GM19467 (cell line): ENCODE measurements around the gene EML6.

ENCODE experiments used
- ATAC-seq: cut with Tn5 transposase; IDR thresholded peaks from one replicate; pipeline ENCODE4 v1.9.1; 2021; ENCODE audit warnings: mild to moderate bottlenecking, moderate library complexity; ENCODE audit not compliant: unreplicated experiment

EML6 gene

GRCh38 chr2:54750040-54750439 lies 26.6 kb downstream of the EML6 start:
- ATAC-seq = no peak

GRCh38 chr2:54752439-54752838 lies 29.0 kb downstream of the EML6 start:
- ATAC-seq = no peak

- ATAC-seq = peak; percentile 61
Measured at GRCh38 chr2:54755641-54756326, 32.3 kb downstream of the EML6 start.

DNA sequence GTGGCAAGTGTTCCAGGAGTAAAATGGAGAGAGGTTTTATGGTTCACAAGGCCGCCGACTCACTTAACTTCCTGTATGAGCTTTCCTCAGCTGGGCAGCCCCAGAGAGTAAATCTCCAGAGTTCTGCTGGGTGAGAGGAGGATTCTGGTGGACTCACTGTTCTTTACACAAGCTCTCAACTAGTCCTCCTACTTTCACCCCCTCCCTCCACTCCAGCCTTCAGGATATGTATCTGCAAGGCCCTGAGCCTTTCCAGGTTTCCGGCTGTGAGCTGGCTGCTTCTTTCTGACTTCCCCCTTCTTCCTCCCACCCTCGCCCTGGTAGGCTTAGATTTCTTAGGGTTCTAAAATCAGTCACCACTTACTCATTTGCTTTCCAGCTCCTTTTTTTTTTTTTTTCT lies 34.0 kb downstream of the EML6 start:
- no peak for ATAC-seq

GRCh38 chr2:54758951-54759350 lies 35.5 kb downstream of the EML6 start:
- ATAC-seq = no peak

DNA sequence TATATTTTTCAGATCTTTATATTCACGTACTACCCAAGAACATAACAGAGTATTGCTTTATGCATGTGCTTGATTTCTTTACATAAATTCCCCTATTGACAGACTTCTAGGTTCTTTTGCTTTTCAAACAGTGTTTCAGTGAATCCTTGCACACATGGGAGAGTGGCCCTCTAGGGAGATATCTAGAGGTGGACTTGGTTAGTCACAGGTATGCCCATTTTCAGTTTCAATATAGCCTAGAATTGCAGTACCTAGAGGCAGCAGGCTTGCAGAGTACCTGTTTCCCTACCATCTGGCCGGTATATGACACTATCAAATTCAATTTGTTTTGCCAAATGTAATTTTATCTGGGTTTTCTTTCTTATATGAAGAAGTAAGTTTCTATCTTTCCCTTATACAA lies 36.8 kb downstream of the EML6 start:
- ATAC-seq = no peak

- no peak for ATAC-seq
Measured at GRCh38 chr2:54763636-54764291, 40.3 kb downstream of the EML6 start.

DNA sequence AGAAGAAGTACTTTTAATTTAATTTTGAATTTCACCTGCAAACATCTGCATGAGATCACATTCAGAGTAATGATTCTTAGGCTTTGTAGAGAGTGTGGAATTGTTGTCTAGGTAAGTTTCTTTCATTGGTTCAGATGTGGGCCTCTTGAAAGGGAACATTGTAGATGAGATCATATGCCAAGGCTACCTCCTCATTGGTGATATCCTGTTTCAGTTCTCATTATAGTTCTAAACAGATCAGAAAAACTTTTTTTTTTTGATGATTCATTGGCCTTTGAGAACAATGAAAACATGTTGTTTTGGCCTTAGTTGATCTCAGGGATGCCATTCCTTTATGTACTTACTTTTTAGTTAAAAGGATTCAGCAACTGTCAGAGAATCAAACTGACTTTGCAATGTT lies 44.5 kb downstream of the EML6 start:
- ATAC-seq = no peak

GRCh38 chr2:54768772-54769428 lies 45.4 kb downstream of the EML6 start:
- no peak for ATAC-seq

GRCh38 chr2:54770211-54770610 lies 46.7 kb downstream of the EML6 start:
- ATAC-seq = no peak

- ATAC-seq = no peak
Measured at GRCh38 chr2:54770676-54771075, 47.2 kb downstream of the EML6 start.

DNA sequence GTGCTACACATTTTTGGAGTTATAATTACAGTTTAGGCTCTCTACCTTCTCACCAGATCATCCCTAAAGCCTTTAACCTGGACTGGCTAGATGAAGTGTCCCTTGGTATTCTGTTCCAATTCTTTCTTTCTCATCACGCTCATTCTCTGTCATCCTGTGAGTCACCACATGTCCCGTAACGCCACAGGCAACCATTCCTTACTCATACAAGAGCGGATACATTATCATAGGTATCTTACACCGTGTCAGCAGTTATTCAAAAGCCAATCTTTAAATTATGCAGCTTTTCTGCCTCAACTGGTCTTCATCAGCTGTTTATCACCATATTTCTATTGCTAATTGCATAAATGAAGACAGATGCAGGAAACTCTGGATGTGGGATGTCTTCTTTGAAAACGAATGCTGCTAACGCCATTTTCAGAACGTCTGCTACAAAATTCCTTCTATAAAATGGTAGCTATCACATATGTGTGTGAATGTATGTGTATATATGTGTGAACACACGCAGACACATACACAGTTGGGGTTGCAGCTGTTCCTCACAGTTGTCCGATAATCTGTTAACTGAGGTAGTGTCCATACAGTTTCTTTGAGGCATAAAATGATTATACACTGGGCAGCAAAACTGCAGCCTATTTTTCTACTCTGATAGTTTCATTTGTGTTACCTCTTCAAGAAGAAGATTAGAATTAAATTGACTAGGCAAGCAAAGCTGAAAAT lies 47.9 kb downstream of the EML6 start:
- no peak for ATAC-seq

- ATAC-seq = no peak
Measured at GRCh38 chr2:54772110-54772509, 48.6 kb downstream of the EML6 start.

DNA sequence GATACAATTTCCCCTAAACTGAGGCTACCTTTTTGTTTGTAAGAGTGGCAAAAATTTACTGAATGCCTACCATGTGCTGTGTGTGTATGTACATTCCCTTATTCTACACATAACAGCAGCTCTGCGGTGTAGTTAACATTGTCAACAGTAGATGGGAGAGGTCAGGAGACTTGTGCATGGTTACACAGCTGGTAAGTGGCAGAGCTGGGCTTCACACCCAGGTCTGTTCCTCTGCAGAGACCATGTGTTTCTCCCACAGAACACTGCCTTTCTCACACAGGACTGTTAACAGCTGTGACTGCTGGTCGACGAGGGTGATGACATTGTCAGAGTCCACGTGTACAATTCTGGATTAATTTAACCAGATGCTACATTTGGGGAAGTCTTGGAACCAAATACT lies 49.1 kb downstream of the EML6 start:
- no peak for ATAC-seq

- no peak for ATAC-seq
Measured at GRCh38 chr2:54773233-54773632, 49.8 kb downstream of the EML6 start.

- ATAC-seq = no peak
Measured at GRCh38 chr2:54773838-54774237, 50.4 kb downstream of the EML6 start.

DNA sequence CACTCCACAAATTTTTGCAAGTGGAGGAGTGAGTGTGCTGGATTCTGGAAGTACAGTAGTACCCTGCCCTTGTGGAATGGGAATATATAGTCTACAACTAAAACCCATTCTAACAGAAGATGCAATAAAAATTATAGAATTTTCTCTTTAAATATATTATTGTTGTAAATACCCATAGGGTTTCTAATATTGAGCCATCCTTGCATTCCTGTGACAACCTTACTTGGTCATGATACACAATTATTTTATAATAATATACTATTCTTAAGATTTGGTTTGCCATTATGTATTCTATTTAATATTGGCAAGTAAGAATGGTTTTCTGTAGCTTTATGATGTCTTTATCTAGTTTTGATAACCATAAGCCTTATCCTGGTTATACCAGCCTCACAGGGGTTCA lies 52.2 kb downstream of the EML6 start:
- ATAC-seq = no peak

- ATAC-seq = no peak
Measured at GRCh38 chr2:54776494-54776893, 53.0 kb downstream of the EML6 start.

- ATAC-seq = no peak
Measured at GRCh38 chr2:54783349-54783748, 59.9 kb downstream of the EML6 start.

DNA sequence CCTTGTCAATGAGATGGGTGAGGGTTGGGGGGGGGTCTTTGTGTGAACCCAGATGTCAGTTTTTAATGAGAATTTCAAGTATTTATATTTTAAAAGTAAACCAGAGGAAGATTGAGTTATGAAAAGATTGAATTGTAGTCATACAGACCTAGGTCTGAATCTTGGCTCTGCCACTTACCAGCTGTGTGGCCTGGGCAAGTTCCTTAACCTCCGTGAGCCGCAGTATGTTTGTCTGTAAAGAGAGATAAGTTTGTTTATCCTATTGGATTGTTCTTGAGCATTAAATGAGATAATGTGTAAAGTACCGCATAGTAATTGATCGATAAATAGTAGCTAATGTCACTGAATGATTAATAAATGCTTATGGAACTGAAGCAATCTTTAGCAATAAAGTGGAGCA lies 63.8 kb downstream of the EML6 start:
- ATAC-seq = no peak

GRCh38 chr2:54787755-54788366 lies 64.4 kb downstream of the EML6 start:
- no peak for ATAC-seq
